ENCODE results near the gene PTCRA.

DNA sequence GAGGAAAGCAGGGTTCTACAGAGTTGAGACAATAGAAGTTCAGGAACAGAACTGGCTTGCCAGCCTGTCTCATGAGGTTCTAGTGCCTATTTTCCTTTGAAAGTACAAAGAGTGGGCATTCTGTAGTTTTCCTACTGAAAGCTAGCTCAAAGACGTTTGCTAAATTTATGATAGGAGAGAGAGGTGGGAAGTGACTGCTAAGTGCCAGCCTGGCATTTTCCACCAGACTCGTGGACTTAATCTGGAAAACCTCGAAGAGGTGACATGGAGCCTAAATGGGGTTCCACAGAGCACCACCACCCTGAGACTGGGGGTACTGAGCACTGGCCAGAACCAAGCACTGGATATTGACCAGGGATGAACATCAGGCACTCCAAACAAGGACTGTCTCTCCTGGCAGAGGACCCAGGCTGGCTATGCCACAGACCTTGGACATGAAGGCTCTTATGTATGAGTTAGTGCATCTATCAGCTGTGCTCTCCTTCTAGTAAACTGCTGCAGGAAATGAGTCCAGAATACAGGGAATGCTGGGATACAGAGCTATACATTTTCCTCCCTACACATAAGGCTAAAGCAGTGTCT lies 56.0 kb downstream of the PTCRA start:
- no peak for TF ChIP-seq POLR2AphosphoS5 (IDR thresholded peaks at IDR 0.05; ENCODE audit: low read depth, low read length)
- TF ChIP-seq POLR2A (IDR thresholded peaks at IDR 0.05; ENCODE audit: low read depth, low read length): no peak
